CD4-positive, alpha-beta T cell treated with Interleukin-21 for 1 hour (primary cell): Measurements from ENCODE around the gene SH3RF2.
"Not testable (repeated sequence)": the region's sequence is repeated elsewhere in the genome, so short reads cannot be mapped to it uniquely, and the experiment has no call there.

Experiments used
- DNase-seq: peaks from one replicate; pipeline ENCODE4 v3.0.0-alpha.2; 2020

Gene SH3RF2

GRCh38 chr5:146101646-146102045, 165.3 kb downstream of the SH3RF2 start:
- DNase-seq, result no peak

- DNase-seq, result no peak
These were observed 167.2 kb downstream of the SH3RF2 start for GRCh38 chr5:146103594-146103993.

- DNase-seq, result no peak
These were observed 169.1 kb downstream of the SH3RF2 start, which contains the start of gene PLAC8L1 for GRCh38 chr5:146105477-146105876. Gene PLAC8L1, minus strand, starts transcription at chr5:146105577. Its CDS starts 1,266 bp downstream, at chr5:146104311.

DNA sequence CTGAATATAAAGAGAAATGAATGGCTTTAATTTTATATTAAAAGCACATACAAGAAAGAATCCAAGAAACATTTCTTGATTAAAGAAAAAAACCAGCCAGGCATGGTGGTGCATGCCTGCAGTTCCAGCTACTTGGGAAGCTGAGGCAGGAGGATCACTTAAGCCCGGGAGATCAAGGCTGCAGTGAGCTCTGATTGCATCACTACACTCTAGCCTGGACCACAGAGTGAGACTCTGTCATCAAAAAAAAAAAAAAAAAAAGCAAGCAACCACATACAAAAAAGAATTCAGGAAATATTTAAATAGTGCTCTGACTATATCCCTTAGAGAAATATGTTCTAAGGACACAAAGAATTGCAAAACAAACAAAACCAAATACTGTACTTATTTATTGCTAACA, 171.5 kb downstream of the SH3RF2 start:
- no peak for DNase-seq

DNA sequence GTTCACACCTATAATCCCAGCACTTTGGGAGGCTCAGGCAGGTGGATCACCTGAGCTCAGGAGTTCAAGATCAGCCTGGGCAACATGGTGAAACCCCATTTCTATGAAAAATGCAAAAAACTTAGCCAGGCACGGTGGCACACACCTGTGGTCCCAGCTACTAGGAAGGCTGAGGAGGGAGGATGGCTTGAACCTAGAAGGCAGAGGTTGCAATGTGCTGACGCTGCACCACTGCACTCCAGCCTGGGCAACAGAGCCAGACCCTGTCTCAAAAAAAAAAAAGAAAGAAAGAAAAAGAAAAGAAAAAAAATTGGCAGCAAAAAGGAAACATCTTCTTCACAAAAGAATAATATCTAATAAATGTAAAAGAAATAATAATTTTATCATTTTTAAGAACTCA, 172.5 kb downstream of the SH3RF2 start:
- not testable (repeated sequence) for DNase-seq

GRCh38 chr5:146109379-146109778, 173.0 kb downstream of the SH3RF2 start:
- DNase-seq, result no peak

- no peak for DNase-seq
These were observed 175.0 kb downstream of the SH3RF2 start for GRCh38 chr5:146111409-146111808.

DNA sequence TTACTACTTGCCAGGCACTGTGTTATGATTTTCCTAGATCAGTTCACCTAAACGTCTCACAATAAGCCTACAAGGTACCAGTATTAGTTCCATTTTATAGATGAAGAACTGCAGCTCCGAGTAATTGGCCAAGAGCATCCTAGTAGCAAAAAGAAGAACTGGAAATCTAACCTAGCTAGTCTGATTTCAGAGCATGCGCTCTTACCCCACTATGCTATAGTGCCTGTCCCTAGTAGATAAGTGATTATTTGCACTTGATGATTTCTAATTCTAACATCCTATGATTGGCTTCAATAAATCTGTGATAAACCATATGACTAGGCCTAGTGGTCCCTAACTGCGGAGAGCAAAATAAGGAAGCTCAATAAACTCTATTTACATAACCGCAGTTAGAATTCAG, 176.1 kb downstream of the SH3RF2 start:
- no peak for DNase-seq
